NCI-H2196 (cell line): ENCODE measurements around the gene BSG.
"Not testable (repeated sequence)": the region's sequence is repeated elsewhere in the genome, so short reads cannot be mapped to it uniquely, and the experiment has no call there.

Experiments used
- DNase-seq: peaks from one replicate; lab custom pipeline; 2025; ENCODE audit not compliant: unreplicated experiment; lab: John Stamatoyannopoulos, UW

BSG gene

DNA sequence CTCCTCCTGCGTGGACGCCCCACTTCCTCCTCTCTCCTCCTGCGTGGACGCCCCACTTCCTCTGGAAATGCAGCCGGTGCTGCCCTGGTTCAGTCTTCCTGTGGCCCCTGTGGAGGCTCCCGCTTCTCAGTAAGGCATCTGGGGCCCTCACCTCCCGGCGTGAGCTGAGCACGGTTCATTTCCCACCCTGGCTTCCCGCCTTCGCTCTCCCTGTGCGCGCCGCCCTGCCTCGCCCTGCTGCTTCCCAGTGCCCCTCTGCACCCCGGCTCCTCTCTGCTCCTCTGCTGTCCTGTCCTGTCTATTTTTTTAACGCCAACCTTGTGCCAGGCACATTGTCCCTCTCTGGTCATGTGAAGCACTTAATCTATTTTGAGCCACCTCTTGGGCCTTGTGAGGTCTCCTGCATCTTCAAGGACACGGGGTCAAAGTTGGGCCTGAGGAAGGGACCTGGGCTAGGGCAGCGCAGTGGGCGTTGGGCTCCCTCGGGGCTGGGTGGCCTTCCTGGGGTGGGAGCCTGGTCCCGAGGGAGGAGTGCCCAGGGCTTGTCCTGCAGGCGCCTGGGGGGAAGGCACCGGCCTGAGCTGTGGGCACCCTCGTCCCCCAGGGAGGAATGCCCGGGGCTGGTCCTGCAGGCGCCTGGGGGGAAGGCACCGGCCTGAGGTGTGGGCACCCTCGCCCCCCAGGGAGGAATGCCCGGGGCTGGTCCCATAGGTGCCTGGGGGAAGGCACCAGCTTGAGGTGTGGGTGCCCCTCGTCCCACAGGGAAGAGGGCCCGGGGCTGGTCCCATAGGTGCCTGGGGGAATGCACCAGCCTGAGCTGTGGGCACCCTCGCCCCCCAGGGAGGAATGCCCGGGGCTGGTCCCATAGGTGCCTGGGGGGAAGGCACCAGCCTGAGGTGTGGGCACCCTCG is 30.2 kb downstream of the BSG start:
- DNase-seq: no peak

GRCh38 chr19:603302-603639 is 30.9 kb downstream of the BSG start:
- not testable (repeated sequence) for DNase-seq

DNA sequence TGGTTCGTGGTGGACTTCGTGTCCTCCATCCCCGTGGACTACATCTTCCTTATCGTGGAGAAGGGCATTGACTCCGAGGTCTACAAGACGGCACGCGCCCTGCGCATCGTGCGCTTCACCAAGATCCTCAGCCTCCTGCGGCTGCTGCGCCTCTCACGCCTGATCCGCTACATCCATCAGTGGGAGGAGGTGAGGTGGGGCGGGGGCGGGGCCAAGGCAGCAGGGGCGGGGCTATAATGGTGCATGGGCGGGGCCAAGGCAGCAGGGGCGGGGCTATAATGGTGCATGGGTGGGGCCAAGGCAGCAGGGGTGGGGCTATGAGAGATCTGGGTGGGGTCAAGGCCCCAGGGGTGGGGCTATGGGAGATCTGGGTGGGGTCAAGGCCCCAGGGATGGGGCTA is 31.4 kb downstream of the BSG start:
- not testable (repeated sequence) for DNase-seq

DNA sequence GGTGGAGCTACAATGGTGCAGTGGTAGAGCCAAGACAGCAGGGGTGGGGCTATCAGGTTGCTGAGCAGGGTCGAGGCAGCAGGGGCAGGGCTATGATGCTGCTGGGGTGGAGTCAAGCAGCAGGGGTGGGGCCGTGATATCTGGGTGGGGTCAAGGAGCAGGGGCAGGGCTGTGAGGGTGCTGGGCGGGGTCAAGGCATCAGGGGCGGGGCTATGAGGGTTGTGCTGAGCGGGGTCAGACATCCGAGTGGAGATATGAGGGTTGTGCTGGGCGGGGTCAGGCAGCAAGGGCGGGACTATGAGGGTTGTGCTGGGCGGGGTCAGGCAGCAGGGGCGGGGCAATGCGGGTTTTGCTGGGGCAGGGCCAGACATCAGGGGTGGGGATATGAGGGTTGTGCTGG is 32.0 kb downstream of the BSG start:
- no peak for DNase-seq

- not testable (repeated sequence) for DNase-seq
Measured at GRCh38 chr19:605061-605971, 32.9 kb downstream of the BSG start.

DNA sequence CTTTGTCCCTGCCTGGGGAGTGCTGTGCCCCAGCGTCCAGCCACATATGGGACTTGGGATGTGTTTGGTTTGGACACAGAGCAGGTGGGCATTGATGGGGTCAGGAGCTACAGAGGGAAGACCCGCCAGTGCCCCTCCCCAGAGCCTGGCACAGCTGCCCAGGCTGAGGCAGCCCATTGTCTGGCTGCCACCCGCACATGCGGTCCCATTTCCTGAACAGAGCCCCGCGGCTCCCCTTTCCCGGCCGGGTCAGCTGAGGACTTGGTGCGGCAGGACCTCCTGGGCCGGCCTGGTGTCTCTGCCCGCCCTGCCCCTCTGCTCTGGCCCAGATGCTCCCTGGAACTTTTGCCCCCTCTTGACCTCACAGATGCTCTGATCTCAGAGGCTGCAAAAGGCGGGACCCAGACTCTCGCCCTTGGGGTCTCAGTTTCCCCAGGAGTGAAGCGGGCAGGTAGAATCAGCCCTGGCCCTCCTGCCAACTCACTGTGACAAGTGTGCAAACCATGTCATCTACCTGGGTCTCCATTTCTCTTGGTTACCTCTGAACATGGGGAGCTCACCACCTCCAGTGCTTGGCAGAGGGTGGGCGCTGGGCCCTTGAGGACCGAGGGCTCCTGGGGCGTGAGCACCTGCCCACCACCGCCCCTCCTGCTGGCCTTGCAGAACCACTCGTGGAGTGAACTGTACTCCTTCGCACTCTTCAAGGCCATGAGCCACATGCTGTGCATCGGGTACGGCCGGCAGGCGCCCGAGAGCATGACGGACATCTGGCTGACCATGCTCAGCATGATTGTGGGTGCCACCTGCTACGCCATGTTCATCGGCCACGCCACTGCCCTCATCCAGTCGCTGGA is 35.1 kb downstream of the BSG start:
- no peak for DNase-seq

DNA sequence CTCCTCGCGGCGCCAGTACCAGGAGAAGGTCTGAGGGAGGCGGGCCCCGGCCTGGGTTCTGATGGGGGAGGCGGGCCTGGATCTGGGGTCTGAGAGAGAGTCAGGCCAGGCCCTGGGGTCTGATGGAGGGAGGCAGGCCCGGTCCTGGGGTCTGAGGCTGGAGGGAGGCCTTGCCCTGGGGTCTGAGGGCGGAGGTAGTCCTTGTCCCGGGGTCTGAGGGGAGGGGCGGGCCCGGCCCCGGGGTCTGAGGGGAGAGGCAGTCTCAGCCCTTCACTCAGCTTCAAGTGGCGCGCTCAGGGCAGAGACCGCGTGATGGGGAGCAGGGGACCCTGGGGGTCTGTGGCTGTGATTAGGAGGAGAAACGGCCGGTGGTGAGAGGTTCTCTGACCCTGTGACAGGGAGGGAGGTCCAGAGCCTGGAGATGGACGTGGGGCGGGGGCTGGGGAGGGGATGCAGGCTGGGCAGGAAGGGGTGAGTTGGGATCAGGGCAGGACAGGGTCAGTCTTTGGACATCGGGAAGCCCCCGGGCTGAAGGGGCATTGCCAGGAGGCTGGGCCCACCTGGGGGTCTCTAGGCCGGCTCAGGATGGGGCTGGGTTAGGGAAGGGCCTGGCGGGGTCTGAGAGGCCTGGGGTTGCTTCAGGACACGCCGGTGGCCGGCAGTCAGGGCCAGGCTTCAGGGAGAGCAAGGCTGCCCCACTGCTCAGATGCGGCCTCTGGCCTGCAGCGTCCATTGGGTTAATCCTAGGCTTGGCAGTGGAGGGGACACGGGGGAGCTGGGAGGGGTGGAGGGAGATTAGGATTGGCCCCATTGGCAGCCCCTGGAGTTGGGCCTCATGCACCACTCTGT is 36.0 kb downstream of the BSG start:
- DNase-seq: no peak

DNA sequence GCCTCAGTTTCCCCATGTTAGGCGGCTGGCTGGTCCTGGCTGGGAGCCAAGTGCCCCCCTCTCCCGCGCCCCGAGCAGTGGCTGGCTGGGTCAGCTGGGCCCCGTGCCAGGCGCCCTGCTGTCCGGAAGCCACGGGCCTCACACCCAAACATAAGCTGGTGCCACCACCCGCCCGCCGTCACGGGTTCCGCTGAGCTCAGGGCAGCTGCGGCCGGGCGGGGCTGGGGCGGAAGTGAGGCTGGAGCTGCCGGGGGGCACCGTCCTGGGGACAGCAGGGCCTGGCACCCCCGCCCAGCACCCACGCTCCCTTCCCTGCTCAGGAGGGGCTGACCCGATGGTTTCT is 36.6 kb downstream of the BSG start:
- DNase-seq: no peak

- no peak for DNase-seq
Measured at GRCh38 chr19:610071-610800, 37.8 kb downstream of the BSG start.

DNA sequence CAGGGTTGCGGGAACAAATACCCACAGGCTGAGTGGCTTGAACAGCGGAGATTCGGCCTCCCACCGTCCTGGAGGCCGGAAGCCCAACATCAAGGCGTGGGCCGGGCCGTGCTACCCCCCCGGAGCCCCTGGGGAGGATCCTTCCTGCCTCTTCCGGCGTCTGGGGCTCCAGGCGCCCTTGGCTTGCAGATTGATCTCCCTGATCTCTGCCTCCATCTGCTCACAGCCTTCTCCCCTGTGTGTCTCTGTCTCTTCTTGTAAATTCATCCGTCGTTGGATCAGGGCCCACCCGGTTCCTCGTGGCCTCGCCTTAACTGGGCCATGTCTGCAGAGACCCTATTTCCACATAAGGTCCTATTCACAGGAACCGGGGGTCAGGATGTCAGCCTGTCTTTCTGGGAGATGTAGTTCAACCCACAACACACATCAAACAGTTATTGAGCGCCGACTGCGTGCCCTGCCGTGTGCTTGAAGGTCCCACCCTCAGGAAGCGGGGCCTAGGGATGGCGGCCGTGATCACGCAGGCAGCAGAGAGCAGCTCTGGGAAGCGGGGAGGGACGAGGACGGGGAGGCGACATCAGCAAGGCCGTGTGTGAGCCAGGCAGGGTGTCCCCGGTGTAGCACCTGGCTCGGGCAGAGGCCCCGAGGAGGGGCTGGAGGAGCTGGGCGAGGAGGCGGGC is 38.5 kb downstream of the BSG start:
- no peak for DNase-seq

GRCh38 chr19:611481-611868 is 39.1 kb downstream of the BSG start:
- DNase-seq: no peak

DNA sequence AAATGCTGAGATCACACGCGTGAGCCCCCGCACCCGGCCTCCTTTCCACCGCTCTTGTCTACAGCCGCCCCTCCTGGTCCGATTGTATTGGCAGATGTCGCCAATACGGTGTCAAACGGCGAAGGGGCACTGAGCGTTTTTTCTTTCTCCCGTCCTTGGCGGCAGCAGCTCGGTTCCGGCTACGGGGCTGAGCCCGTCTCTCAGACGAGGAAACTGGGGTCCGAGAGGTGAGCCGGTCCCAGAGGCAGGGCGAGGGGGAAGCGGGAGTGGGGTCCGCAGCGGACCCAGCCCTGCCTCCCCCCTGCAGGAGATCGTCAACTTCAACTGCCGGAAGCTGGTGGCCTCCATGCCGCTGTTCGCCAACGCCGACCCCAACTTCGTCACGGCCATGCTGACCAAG is 40.5 kb downstream of the BSG start:
- DNase-seq: no peak

- DNase-seq: no peak
Measured at GRCh38 chr19:613732-614567, 41.6 kb downstream of the BSG start.

GRCh38 chr19:615619-616018 is 43.2 kb downstream of the BSG start:
- no peak for DNase-seq

GRCh38 chr19:616062-616700 is 43.8 kb downstream of the BSG start:
- no peak for DNase-seq

- no peak for DNase-seq
Measured at GRCh38 chr19:616747-617526, 44.5 kb downstream of the BSG start.
